Skeletal muscle satellite cell (primary cell): Measurements from ENCODE around the gene DIP2A.

Experiments used
- H3K27me3 ChIP-seq: 2 replicates; pipeline ENCODE4 v1.7.0; 2013; ENCODE audit warnings: low read length; ENCODE audit not compliant: control insufficient read depth, insufficient read depth
- H3K36me3 ChIP-seq: 2 replicates; pipeline ENCODE4 v1.7.0; 2013; ENCODE audit warnings: mild to moderate bottlenecking, control low read depth, low read length; ENCODE audit not compliant: insufficient read depth
- H3K4me1 ChIP-seq: 2 replicates; pipeline ENCODE4 v1.7.0; 2013; ENCODE audit warnings: low read length; ENCODE audit not compliant: control insufficient read depth, insufficient read depth
- H3K4me2 ChIP-seq: 2 replicates; pipeline ENCODE4 v1.7.0; 2013; ENCODE audit warnings: mild to moderate bottlenecking, low read length
- H3K4me3 ChIP-seq: 2 replicates; pipeline ENCODE4 v1.7.0; 2013; ENCODE audit warnings: low read length
- H3K9ac ChIP-seq: 2 replicates; pipeline ENCODE4 v1.7.0; 2013; ENCODE audit warnings: mild to moderate bottlenecking, low read depth, low read length, moderate library complexity
- H3K9me3 ChIP-seq: replicated peaks from 2 replicates; pipeline ENCODE4 v1.7.0; 2013; ENCODE audit warnings: mild to moderate bottlenecking, control low read depth, low read length

DIP2A gene

GRCh38 chr21:46594276-46594675 lies 135.6 kb downstream of the DIP2A start:
- H3K36me3 ChIP-seq = no peaks in the 10 kb centered on the region
- H3K9me3 ChIP-seq = no peaks in the 10 kb centered on the region

DNA sequence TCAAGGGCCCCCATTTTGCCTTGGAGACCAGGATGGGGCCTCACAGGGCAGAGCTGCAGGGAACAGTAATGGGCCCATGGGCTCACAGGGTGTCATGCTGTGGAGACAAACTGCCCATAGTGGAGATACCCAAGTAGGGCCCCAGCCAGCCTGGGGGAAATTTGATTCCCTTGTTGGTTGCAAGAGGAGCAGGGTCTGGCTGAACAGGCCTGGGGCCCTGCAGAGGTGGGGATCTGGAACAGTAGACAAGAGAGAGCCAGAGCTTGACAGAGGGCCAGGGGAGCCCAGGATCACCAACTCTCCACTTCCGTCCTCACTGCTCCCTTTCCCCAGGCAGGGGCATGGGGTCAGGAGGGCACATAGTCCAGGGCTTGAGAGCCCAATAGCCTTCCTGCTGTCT lies 137.5 kb downstream of the DIP2A start:
- Histone ChIP-seq H3K27me3 (peaks cover 2% of the 10 kb centered on the region), H3K4me1 (peaks cover 7% of the 10 kb centered on the region), H3K9ac (no peak overlapping the region), H3K36me3 (no peaks in the 10 kb centered on the region), H3K4me2 (no peak overlapping the region), H3K9me3 (no peaks in the 10 kb centered on the region), H3K4me3 (no peak overlapping the region)

More at GRCh38 chr21:46594276-46594675, 135.6 kb downstream of the DIP2A start:
- no peak overlapping the region for H3K9ac ChIP-seq
- no peaks in the 10 kb centered on the region for H3K27me3 ChIP-seq
- peaks cover 7% of the 10 kb centered on the region for H3K4me1 ChIP-seq
- no peak overlapping the region for H3K4me3 ChIP-seq
- no peak overlapping the region for H3K4me2 ChIP-seq

GRCh38 chr21:46597031-46597430 lies 138.3 kb downstream of the DIP2A start:
- peaks cover 10% of the 10 kb centered on the region for H3K27me3 ChIP-seq
- peaks cover 7% of the 10 kb centered on the region for H3K4me1 ChIP-seq
- no peak overlapping the region for H3K4me2 ChIP-seq
- H3K9ac ChIP-seq = no peak overlapping the region
- H3K36me3 ChIP-seq = no peaks in the 10 kb centered on the region
- H3K9me3 ChIP-seq = no peaks in the 10 kb centered on the region
- H3K4me3 ChIP-seq = no peak overlapping the region

- H3K4me3 ChIP-seq = no peak overlapping the region
- H3K4me2 ChIP-seq = no peak overlapping the region
- H3K9ac ChIP-seq = no peak overlapping the region
- no peaks in the 10 kb centered on the region for H3K9me3 ChIP-seq
- H3K36me3 ChIP-seq = no peaks in the 10 kb centered on the region
- H3K27me3 ChIP-seq = peaks cover 15% of the 10 kb centered on the region
- peaks cover 7% of the 10 kb centered on the region for H3K4me1 ChIP-seq
Measured at GRCh38 chr21:46597896-46598343, 139.2 kb downstream of the DIP2A start.

DNA sequence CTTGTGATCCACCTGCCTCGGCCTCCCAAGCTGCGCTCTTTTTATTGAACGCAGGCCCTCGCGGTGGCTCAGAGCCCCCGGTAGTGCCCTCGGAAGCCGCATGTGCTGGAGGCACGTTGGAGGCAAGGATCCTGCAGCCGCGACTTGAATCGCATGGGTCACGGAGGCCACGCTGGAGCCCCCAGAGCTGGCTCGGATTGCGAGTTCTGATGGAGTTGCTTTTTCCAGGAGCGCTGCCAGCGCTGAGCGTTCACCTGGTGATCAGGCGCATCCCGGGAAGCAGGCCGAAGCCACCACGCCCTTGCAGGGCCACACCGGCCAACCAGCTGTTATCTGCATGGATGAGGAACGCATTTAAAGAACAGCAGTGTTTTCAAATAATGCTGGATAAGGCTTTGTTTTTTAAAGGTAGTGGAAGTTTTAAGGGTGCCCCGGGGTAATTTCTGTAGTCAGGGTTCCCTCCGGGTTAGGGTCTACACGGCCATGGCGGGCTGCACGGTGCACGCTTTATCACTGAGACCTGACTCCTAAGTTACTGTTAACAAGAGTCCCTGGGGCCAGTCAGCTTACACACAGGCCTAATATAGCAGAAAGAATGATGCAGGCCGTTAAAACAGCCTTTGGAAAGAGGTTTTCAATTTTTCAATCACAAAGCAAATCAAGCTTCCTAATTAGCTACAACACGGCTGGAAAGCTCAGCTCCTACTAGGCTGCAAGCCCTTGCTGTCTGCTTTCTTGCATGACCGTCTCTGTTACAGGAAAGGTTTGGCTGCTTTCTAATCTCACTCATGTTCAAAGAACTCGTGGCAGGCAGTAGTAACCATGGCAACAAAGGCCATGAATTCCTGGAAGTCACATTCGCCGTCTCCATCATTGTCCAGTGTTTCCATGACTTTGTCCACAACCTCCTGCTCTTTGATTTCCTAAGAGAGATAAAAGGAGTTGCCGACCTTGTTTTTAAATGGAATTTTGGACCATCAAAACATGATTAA lies 140.2 kb downstream of the DIP2A start:
- Histone ChIP-seq H3K36me3 (no peaks in the 10 kb centered on the region), H3K9ac (no peak overlapping the region), H3K27me3 (peaks cover 15% of the 10 kb centered on the region), H3K9me3 (no peaks in the 10 kb centered on the region), H3K4me1 (peaks cover 7% of the 10 kb centered on the region), H3K4me3 (no peak overlapping the region), H3K4me2 (no peak overlapping the region)

DNA sequence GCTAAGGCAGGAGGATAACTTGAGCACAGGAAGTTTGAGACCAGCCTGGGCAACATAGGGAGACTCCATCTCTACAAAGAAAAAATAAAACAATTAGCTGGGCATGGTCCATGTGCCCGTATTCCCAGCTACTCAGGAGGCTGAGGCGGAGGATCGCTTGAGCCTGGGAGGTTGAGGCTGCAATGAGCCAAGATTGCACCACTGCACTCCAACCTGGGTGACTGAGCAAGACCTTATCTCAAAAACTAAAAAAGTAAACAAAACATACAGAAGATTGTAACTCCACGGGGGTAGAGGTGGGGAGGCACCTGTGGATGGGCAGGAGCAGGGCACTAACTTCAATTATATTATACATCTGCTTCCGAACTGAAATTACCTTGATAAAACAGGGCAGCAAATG lies 141.6 kb downstream of the DIP2A start:
- Histone ChIP-seq H3K9ac (no peak overlapping the region), H3K4me2 (no peak overlapping the region), H3K36me3 (no peaks in the 10 kb centered on the region), H3K9me3 (no peaks in the 10 kb centered on the region), H3K4me3 (no peak overlapping the region), H3K4me1 (peaks cover 7% of the 10 kb centered on the region), H3K27me3 (peaks cover 22% of the 10 kb centered on the region)

- Histone ChIP-seq H3K36me3 (no peaks in the 10 kb centered on the region), H3K27me3 (peaks cover 22% of the 10 kb centered on the region), H3K9ac (no peak overlapping the region), H3K4me1 (peaks cover 7% of the 10 kb centered on the region), H3K4me2 (no peak overlapping the region), H3K9me3 (no peaks in the 10 kb centered on the region), H3K4me3 (no peak overlapping the region)
Measured at GRCh38 chr21:46600978-46601377, 142.3 kb downstream of the DIP2A start.

- H3K36me3 ChIP-seq = no peaks in the 10 kb centered on the region
- H3K27me3 ChIP-seq = peaks cover 40% of the 10 kb centered on the region
- H3K4me2 ChIP-seq = no peak overlapping the region
- H3K9ac ChIP-seq = no peak overlapping the region
- H3K4me3 ChIP-seq = no peak overlapping the region
- H3K4me1 ChIP-seq = peaks cover 7% of the 10 kb centered on the region
- H3K9me3 ChIP-seq = no peaks in the 10 kb centered on the region
Measured at GRCh38 chr21:46603228-46603627, 144.5 kb downstream of the DIP2A start.

GRCh38 chr21:46604329-46604974 lies 145.8 kb downstream of the DIP2A start:
- peaks cover 53% of the 10 kb centered on the region for H3K27me3 ChIP-seq
- H3K4me2 ChIP-seq = no peak overlapping the region
- no peak overlapping the region for H3K9ac ChIP-seq
- H3K36me3 ChIP-seq = no peaks in the 10 kb centered on the region
- no peaks in the 10 kb centered on the region for H3K9me3 ChIP-seq
- no peaks in the 10 kb centered on the region for H3K4me1 ChIP-seq
- no peak overlapping the region for H3K4me3 ChIP-seq

GRCh38 chr21:46604975-46605766 lies 146.5 kb downstream of the DIP2A start, which contains the start of gene S100B:
Gene S100B, minus strand, starts transcription at chr21:46605082. Its CDS starts 2,667 bp downstream, at chr21:46602415.
- H3K4me3 ChIP-seq = no peak within 1 kb of the TSS
- no peak within 1 kb of the TSS for H3K9ac ChIP-seq

More at GRCh38 chr21:46604975-46605766, 146.5 kb downstream of the DIP2A start, which contains the start of gene S100B:
- no peaks in the 10 kb centered on the region for H3K9me3 ChIP-seq
- no peaks in the 10 kb centered on the region for H3K36me3 ChIP-seq
- H3K4me2 ChIP-seq = no peak within 1 kb of the TSS
- H3K27me3 ChIP-seq = peaks cover 56% of the 10 kb centered on the region
- H3K4me1 ChIP-seq = no peaks in the 10 kb centered on the region
